CD4-positive, alpha-beta T cell treated with Interleukin-1 beta for 1 hour (primary cell): ENCODE measurements around the gene ADCY5.
"Not testable (repeated sequence)": the region's sequence is repeated elsewhere in the genome, so short reads cannot be mapped to it uniquely, and the experiment has no call there.

Experiments used
- DNase-seq, 2 donors: peaks; one replicate each; pipeline ENCODE4 v3.0.0-alpha.2; 2020 to 2022

The ADCY5 gene

DNA sequence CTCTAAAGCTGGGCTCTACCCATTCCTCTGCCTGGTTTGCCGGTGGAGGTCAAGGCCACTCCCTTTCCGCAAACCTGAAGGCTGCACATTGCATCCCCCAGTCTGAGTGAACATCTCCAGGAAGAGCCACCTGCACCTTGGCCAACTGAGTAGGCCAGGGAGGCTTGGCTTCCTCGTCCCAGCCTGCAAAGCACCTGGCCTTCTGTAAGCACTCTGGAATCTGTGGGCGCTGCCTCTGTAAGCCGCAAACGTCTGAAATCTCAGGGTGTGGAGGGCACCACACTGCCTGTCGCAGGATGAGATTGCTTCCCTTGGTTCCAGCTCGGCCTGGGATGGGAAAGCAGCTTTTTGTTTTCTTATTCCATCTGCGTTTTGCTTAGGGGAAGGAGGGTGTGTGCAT, 165.8 kb downstream of the ADCY5 start:
- DNase-seq = no peak

DNA sequence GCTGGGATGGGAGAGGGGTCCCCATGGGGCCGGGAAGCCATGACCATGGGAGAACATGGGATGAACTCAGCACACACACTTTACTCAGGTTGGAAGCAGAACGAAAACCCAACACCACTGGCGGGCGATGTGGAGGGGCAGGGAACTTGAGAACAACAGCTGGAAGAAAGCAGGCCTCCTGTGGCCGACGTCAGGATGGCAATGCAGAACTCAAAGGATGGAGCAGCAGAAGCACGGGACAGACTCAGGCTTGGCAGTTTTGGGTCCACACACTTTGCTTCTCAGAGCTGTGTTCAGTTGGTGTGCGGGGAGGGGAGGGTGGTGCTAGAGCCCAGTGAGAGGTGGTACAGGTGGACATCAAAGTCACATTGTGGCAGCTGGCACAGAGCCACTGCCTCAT, 166.4 kb downstream of the ADCY5 start:
- no peak for DNase-seq

DNA sequence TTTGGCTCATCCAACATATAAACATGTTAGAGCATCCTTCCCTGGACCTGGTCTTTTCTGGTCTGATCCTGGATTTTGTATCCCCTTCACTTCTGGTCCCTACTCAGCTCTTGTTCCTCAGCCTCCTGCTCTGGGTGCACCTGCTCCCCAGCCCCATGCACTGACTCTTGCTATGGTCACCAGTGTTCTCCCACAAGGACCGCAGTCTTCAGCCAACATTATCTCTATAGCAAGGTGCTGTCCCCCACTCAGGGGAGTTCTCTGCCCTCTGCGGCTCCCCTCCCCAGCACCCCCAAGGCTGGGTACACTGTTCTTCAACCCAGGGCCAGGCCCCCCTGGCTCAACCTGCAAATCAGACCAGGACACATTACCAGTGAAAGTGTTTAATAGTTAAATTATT, 167.0 kb downstream of the ADCY5 start:
- DNase-seq = no peak

DNA sequence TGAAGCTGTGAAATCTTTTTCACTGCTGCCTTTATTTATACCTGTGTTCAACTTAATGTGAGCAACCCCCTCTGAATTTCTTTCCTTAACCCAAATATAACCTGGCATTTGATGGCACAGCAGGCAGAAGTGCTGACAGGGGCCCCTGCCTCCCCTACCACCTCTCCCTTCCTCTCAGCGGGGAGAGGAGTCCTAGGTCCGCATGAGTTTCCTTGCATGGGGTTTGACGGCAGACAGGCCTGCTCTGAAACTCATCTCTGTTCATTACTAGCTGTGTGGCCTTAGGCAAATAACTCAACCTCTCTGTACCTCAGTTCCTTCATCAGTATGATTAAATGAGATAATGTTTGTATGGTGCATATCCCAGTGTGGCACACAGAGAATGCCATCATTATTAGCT, 167.5 kb downstream of the ADCY5 start:
- DNase-seq = no peak

DNA sequence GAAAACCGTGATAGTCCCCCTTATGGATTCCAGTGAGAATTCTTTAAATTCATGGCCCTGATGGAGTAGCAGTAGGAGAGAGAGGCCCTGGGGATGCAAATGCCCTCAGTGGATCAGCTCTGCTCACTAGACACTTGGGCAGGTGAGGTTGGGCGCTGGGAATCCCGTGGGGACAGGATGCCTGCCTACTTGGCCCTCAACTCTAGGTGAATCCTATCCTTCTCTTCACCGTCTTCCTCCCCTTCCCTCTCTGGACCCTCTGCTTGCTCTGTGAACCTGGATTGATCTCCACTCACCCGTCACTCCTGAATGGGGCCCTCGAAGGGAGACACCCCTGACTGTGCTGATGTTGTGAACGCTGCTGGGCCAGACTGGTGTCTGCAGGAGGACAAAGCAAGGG, 169.8 kb downstream of the ADCY5 start:
- DNase-seq = no peak

DNA sequence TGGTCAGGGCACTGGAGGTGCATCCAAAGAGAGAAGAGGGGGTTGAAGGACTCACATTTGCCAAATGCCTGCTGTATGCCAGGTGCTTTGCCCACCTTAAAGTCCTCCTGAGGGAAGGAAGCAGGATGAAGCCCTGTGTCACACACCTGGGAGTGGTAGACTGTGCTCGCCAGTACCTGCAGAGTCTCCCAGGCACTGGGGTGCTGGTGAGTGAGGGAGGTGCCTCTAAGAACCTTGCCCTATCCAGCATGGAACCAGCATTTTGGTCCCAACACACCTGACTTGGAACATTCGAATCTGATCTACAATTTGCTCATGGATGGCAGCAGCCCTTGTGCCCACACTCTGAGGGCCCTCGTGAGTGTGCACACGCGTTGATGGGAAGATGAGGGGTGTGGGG, 170.4 kb downstream of the ADCY5 start:
- DNase-seq = no peak

DNA sequence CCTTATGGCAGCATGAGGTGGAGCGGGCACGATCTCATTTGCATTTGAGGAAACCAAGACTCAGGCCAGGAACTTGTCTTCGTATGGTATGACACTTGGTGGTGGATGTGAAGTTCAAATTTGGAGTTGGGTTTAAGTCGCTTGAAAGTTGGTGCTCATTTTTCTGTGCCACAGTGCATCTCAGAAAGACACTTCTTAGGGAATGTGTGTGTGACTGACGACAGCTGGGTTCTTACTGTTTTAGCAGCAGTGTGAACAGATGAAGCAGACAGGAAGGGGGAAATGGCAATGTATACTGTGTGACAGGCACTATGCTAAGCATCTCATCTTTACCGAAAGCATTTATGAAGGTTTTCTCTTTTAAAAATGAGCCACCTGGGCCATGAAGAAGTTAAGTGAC, 171.8 kb downstream of the ADCY5 start:
- DNase-seq = no peak

DNA sequence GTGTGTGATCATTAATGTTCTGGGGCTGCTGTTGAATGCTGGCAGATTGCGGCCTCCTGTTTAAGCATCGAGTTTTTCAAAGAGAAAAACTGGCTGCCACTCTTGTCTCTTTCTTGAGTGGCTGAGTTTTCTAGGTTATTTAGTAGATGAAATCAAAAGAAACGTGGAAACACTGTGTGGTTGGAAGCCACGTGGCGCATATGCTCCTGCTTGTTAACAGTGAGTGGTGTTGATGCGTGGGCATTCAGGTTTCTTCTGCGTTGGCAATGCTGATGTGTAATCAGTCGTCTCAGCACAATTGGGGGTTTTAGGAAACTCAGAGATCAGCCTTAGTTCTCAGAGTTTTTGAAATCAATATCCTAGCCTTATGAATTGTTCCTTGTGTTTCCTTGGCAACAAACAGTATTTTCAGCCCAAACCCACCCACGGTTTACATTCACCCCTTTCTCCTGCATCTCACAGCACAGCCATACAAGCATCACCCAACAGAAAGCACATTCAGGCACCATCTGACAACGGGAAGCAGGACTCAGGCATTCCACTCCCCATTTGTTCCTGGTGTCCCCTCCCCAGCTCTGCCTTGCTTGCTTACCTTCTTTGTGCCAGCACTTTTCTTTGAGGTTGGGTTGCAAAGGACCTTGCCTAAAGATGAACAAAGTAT, 172.4 kb downstream of the ADCY5 start:
- DNase-seq = no peak

DNA sequence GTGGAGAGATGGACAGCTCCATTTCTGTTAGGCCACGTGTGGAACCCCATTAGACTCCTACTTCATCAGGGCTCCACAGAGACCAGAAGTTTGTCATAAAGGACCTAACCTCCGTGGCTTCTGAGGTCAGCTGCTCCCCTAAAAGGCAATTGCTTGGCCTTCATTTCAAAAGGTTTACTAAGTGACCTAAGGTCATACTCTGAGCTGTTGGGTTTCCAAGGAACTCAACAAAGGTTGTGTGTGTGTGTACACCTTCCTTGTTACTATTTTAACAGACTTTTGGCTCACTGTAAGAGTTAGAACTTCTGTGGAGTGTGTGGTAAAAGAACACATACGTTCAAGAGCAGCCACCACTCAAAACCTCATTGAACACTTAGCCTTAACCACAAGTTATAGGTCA, 173.2 kb downstream of the ADCY5 start:
- DNase-seq = no peak

DNA sequence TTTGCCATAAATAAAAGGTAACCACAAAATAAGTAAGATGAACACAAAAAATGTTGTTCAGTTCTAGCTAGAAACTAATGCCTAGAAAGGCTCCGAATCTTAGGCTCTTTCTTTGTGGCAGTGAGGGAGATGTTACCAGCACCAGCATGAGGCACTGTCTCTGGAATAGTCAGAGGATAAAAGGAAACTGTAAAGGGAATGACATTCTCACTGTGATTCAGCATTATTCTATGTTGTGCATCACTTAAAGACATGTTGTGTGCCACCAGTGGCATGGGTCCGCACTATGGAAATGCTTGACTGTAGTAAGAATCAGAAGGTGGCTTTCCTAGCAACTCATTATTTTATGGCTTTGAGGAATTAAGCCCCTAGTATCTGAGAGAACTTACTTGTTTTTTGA, 176.3 kb downstream of the ADCY5 start:
- no peak for DNase-seq

DNA sequence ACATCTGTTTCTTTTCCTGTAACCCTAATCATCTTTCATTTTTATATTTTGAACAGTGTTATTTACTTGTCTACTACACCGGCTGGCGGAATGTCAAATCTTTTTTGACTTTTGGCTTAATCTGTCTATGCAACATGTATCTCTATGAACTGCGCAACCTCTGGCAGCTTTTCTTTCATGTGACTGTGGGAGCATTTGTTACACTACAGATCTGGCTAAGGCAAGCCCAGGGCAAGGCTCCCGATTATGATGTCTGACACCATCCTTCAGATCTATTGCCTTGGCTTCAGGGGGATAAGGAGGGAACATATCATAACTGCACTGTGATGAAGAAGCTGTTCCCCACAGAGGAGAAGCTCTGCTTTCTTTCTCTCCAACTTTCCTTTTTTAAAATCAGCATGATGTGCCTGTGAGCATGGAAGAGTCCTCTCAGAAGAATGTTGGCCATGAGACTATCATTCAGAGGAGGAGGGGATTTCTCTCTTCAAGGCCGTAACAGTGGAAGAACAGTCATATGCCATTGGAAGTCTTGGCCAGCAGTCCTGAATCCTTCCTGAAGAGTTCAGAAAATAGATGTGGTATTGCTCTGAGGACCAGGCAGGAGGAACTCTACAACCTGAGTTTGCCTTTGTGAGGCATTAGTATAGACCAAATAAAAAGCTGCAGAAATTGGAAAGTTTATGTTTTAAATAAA, 177.3 kb downstream of the ADCY5 start:
- no peak for DNase-seq

DNA sequence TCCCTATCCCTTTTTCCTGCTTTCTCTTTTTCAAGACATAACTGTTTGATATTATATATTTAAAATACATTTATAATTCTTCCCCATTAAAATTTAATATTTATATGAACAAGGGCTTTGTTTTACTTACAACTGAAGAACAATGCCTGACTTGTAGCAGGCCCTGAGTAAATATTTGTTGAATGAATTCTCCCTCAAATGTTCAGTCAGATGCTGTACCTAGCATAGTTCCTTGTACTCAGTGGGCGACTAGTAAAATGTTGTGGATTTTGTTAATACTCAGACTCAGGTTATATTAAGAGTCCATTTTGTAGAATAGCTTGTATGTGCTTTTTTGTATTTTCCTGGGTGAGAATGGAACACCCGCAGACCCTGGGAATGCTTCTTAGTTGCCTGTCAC, 178.1 kb downstream of the ADCY5 start:
- DNase-seq = no peak

DNA sequence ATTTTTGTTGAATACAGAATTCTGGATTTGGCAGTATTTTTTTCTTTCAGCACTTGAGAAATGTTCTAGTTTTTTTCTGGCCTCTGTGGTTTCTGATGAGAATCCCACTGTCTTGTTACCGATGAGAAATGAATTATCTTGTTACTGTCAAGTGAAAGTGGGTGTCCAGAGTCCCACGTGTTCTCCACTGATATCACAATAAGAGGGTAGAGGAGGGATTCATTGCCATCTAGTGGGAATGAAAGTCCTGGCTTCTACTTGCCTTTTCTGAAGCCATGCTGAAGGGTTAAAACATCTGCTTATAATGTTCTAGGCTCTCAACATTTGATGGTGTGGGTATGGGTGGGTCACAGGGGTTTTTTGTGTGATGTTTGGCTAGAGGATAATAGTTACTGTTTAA, 181.1 kb downstream of the ADCY5 start:
- DNase-seq = no peak

DNA sequence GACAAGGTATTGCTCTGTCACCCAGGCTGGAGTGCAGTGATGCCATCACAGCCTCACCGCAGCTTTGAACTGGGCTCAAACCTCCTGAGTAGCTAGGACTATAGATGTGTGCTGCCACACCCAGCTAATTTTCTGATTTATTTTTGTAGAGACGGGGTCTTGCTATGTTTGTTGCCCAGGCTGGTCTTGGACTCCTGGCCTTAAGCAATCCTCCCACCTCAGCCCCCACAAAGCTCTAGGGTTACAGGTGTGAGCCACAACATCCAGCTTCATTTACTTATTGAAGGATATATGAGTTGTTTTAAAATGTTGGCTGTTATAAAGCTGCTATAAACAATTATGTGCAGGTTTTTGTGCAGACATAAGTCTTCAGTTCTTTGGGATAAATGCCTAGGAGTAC, 184.9 kb downstream of the ADCY5 start:
- DNase-seq = no peak

DNA sequence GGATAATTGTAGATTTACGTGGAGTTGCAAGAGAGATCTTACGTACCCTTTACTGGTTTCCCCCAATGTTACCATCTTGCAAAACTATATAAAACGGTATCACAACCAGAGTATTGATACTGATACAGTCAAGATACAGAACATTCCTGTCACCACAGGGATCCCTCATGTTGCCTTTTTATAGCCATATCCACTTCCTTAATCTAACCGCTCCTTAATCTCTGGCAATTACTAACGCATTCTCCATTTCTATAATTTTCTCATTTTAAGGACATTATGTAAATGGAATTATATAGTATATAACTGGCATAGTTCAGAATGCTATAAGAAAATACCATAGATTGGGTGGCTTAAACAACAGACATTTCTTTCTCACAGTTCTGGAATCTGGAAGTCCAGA, 186.0 kb downstream of the ADCY5 start:
- no peak for DNase-seq

DNA sequence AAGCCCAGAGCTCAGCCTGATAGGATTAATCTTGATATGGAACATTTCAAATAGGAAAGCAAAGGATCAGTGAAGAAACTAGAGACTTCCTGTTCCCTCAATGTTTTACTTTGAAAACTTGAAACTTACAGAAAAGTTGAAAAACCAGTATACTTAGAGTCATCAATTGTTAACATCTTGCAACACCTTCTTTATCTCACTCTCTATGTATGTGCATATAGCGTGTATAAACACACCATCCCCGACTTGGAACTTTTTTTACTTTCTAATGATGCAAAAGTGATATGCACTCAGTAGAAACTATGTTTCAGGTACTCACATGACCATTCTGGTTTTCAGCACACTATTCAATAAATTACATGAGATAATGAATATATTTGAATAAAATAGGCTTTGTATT, 186.7 kb downstream of the ADCY5 start:
- DNase-seq = no peak

DNA sequence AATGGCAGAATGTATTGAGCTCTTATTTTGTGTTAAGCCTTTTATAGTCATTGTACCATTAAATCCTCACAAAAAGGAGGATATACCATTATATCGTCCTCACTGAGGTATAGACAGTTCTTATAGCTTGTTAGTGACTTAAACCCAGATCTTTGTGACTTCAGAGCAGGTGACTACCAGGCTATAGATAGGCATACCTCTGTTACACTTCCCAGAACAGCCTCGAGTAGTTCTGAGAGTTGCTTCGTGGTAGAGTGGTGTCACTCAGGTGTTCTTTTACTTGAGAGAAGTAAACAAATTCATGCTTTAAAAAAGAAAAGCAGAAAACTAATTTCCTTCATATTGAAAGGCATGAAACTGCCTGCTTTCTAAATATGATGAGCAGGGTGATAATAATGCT, 187.2 kb downstream of the ADCY5 start:
- DNase-seq = no peak

DNA sequence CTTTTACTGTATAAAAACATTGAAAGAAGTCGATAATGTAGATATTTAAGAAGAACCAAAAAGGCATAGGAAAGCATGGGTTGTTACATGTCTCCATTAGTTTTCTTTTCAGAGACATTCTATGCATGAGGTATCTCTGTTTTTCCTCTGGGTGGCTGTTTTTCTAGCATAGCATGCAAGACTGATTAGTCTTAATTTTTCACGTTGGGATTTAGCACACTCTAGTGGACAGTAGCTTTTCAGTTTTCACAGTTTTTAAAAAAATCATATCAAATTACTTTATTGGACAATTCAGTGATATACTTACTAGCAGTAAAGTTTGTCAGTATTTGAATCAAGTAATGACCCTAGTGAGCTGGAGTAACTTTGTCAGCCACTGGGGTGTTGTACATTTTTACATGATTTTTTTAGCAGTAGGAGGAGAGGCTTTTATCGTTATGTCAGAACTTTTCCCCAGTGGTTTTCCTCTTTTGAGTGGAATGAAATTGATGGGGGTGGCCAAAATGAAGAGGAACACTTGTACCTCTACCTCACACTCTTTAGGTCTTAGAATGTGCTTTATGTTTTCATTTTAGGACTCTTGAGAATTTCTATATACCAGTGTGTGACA, 190.0 kb downstream of the ADCY5 start:
- peak in 1 of 2 donors; percentile 32 for DNase-seq

DNA sequence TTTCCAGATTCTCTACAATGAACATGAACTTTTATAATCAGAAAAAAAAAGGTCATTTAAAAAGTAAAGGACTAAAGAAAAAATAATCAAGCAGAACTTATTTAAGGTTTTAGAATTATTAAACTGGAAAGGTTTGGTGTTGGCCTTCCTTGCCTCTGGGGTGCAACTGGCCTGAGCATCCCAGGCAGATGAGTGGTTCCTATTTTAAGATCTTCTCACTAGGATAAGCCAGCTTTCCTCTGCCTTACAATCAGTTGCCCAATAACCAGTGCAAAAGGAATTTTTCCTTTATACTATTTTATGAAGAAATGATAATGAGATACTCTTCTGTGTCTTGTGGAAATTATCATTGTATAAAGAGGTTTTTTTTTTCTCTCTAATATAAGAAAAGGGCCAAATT, 190.5 kb downstream of the ADCY5 start:
- no peak for DNase-seq

DNA sequence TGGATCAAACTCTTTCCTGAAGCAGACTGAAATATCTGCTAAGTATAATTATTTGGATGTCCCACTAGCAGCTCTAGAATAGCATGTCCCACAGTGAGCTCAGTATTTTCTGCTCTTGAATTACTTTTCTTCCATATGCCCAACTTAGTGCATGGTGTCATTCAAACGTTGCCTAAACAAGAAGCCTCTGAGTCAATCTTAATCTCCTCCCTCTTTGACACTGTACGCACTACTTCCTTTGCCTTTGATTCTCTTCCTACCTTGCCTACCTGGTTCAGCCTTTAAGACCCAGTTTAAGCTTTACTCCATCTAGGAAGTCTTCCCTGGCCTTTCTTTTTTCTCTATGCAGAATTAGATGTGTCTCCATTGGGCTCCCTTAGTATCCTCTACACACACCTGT, 192.6 kb downstream of the ADCY5 start:
- no peak for DNase-seq

DNA sequence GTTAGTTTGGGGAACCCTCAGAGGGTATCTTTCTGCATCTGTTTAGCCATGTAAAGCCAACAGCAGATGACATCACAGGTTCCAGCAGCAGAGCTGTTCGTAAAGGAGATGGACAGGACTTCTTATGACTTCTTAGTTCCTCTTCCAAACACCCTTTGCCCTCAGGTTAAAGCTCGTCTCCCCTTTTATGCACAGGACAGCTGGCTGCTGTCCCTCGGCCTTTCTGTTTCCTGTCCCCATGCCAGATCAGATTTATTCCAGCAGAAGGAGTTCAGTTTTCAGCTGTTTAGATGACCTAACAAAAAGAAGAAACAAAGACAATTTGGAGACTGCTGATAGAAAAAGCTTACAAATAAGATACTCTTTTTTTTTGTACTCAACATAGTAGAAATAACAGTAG, 202.0 kb downstream of the ADCY5 start:
- DNase-seq = no peak

DNA sequence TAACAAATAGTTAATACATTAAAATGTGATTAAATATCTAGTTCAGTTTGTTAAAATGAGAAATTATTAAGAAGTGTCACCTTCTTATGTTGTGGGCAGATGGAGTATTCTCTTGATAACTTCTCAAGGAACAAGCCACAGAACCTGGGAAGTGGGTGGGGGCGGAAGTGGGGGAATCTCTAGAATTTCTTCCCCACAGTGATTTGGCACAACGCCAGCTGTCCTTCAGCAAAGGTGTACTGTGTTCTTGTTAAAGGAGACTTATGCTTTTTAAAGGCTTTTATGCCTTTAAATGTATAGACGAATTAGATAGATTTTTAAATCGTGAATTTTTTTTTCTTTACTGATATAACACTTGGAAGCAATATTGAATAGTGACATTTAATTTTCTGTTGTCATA, 204.8 kb downstream of the ADCY5 start:
- peak in 1 of 2 donors; percentile 15 for DNase-seq

DNA sequence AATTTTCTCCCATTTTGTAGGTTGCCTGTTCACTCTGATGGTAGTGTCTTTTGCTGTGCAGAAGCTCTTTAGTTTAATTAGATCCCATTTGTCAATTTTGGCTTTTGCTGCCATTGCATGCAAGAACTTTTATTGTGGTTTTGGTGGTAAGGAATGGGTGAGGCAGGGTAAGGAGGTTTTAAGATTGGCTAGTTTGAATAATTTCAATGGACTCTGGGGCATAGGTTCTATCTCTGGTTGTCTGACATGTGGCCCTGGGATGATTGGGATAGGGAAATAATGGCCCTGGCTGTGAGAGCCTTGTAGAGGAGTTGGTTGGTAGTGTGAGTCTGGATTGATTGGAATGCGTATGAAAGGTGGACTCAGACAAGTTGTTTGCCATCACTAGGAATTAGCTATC, 209.1 kb downstream of the ADCY5 start:
- no peak for DNase-seq

DNA sequence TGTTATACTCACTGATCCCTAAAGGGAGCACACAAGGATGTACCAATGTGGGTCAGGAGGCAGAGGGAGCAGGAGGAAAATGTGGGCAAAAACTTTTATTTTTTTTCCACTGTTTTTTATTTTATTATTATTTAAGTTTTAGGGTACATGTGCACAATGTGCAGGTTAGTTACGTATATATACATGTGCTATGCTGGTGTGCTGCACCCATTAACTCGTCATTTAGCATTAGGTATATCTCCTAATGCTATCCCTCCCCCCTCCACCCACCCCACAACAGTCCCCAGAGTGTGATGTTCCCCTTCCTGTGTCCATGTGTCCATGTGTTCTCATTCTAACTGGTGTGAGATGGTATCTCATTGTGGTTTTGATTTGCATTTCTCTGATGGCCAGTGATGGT, 209.7 kb downstream of the ADCY5 start:
- DNase-seq = not testable (repeated sequence)

DNA sequence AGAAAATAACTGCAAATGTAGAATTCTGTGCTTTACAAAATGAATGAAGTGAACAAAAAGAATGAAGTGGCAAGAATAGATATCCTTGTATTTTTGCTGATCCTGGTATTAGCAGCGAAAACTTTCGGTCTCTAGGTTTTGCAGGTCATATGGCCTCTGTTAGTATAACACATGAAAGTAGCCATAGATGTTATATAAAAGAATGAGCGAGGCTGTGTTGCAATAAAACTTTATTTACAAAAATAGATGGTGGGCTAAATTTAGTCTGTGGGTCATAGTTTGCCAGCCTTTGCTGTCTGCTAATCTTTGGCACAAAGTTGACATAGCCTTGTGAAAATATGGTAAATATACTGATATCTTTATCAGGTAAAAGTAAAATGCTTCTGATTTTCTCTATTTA, 212.0 kb downstream of the ADCY5 start:
- DNase-seq = no peak
